Measurements from ENCODE around the gene SPEM3.
"Not testable (repeated sequence)": the region's sequence is repeated elsewhere in the genome, so short reads cannot be mapped to it uniquely, and the experiment has no call there.

SPEM3 gene

DNA sequence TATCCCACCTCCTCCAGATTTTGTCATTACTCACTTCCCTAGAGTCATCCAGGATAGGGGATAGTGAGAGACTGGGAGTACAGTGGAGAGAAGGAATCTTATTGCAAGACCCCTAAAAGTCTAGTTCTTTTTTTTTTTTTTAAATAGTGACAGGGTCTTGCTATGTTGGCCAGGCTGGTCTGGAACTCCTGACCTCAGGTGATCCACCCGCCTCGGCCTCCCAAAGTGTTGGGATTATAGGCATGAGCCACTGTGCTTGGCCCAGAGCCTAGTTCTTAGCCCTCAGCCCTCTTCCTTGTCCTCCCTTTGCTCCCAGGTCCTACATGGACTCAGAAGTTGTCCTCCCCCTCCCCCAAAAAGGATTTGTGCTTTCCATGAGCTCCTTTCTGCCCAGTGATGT, 13.5 kb downstream of the SPEM3 start:
- DNase-seq (ENCODE audit: low read depth), result no peak

DNA sequence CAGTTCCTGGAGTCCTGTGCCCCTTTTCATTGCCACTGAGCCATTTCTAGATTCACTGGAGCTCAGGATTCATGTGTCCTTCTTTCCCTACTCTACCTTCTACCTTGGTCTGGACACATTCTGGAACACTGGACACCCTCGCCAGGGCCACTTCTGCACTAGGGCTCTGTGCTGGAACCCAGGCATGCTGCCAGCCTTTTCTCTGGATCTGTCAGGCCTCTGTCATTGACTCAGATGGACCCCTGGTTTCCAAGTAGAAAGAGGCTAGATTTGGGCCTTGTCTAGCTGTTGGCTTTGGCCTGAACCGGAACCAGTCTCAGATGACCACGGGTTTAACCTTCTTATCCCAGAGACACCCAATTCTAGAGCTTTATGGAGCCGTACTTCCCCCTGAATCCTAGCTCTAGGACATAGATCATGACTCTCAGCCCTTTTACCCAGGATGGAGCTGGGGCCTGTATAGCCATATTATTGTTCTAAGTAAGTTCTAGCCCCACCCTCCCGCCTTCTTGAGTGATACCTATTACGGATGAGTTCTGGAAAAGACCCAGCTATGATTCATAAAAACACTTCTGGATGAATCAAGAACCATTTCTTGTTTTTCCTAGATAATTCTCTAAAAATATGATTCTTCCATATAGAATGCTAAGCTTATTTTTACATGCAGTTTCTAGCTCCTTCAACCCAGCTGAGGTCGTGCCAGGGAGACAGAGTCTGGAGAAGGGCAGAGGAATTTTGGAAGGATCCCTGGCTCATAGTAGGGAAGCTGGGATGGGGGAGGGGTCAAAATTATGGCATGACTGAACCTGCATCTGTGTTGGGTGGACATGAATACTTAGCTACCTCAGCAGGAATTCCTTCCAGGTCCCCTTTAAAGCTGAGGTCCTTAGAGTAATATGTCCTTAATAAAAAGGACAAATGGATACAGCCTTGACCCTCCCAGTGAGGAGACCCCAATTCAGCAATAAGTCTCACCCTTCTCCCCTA, 15.1 kb downstream of the SPEM3 start:
- DNase-seq (ENCODE audit: low read depth), result peak; percentile 70

DNA sequence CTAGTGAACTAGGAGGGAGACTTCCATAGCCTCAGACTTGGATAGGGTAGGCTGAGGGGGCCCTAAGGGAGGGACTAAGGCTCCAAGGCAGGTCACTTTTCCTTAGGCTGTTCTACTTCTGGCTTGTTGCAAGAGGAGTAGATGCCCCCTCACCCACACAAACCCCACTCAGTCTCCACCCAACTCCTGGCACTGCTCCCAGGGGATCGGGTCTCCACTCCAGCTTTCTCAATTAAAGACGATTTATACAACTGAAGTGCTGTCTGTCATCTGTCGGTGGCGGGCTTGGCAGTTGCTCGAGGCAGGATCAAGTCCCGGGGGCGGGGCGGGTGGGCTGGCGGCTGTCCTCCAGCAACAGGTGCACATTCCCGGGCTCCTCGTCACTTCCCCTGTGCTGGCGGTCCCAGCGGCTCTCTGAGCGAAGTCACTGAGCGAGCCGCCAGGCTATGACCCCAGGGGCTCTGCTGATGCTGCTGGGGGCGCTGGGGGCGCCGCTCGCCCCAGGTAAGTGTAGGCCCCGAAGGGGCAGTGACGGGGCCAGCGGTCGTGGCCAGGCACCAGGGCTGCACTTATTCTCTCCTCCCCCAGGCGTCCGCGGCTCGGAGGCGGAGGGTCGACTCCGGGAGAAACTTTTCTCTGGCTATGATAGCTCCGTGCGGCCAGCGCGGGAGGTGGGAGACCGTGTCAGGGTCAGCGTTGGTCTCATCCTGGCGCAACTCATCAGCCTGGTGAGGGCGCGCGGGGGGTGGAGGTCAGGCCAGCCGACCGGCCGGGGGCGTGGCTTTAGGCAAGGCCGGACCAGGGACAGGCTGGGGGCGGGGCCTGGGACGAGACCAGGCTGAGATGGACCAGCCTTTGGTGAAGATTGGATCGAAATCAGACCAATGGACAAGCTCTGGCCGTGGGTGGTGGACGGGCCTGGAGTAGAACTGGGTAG, 16.3 kb downstream of the SPEM3 start, which contains the start of gene CHRNB1:
Gene CHRNB1, plus strand, starts transcription at position 380 of the 937 bp plus-strand sequence. Its CDS starts 67 bp downstream, at position 447.
- DNase-seq (ENCODE audit: low read depth), result no peak

DNA sequence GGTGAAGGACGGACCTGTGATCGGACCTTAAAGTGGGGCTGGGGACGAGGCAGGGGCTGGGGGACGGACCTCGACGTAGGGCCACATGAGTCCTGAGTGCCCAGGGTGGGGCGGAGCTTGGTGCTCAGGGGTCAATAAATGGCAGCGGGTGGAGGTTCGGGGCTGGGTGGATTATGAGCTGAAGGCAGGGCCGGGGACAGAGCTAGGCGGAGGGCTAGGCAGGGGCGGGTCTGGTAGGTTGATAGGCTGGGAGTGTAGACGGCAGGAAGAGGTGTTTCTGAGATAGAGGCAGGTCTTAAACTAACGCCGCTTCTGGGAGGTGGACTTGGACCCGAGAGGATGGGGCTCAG, 16.9 kb downstream of the SPEM3 start:
- DNase-seq (ENCODE audit: low read depth), result no peak

DNA sequence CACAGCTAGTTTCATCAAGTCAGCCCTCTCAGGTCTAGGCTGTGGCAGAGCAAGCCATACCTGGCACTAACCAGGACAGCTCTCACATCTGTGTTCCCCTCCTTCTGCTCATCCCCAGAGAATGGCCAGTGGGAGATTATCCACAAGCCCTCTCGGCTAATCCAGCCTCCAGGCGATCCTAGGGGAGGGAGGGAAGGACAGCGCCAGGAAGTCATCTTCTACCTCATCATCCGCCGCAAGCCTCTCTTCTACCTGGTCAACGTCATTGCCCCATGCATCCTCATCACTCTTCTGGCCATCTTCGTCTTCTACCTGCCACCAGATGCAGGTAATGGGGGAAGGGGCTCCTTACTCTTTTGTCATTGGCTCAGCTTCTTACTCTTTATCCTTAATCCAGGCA, 19.8 kb downstream of the SPEM3 start:
- no peak for DNase-seq (ENCODE audit: low read depth)

DNA sequence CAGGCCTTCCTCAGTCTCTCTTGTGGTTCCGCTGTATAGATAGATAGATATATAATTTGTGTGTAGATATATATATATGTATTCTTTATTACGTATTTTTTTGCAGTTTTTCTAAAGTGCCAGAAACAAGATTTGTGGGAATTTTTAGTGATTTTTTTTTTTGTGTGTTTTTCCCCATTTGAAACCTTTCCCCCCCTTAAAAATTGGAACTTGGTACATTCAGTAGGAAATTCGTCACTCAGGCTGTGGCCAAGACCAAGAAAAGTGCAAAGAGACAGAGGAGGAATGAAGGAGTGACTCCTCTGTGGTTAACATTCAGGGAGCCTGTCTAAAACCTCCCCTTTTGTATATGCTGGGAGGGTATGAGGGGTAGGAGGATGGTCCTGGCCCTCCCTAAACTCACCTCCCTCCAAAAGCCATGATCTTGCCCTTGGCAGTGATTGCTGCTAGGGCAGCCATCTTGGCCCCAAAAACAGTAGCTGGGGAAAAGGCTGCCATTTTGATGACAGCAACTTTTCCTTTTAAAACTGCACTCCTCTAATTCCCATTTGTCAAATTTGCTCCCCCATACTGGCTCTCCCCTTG, 31.4 kb downstream of the SPEM3 start:
- DNase-seq (ENCODE audit: low read depth), result no peak

DNA sequence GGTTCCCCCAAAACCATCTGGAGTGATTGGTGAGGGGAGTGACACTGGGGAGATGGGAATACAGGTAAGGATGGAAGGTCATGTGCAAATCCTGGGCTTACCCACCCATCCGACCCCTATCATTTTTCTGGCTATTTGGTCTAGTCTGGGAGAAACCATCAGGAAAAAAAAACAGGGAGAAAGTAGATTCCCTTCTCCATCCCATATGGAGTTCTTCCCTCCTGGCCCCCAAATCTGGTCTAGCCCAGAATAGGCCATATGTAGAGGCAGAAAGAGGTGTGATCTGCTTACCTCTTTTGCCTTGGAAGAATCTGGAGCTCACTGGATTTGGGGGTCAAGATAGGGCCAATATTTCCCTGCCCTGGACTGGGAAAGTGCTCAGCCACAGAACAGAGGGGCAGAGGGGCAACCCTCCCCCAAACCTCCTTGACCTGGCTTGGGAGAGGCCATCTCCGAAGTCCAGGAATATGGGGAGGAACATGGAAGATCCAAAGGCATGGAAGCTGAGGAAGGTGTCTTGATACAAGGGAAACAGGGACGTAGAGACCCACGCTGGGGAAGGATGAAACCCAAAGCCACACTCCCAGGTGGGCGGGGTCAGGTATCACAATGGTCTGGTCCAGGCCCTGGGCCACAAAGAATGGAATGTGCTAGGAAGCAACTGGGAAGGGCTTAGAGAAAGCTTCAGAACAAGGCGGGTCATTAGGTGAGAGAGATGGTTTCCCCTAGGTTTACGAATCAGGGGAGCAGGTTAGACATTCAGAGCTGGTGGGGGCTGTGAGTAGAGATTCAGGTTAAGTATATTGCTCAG, 32.4 kb downstream of the SPEM3 start:
- DNase-seq (ENCODE audit: low read depth), result no peak

DNA sequence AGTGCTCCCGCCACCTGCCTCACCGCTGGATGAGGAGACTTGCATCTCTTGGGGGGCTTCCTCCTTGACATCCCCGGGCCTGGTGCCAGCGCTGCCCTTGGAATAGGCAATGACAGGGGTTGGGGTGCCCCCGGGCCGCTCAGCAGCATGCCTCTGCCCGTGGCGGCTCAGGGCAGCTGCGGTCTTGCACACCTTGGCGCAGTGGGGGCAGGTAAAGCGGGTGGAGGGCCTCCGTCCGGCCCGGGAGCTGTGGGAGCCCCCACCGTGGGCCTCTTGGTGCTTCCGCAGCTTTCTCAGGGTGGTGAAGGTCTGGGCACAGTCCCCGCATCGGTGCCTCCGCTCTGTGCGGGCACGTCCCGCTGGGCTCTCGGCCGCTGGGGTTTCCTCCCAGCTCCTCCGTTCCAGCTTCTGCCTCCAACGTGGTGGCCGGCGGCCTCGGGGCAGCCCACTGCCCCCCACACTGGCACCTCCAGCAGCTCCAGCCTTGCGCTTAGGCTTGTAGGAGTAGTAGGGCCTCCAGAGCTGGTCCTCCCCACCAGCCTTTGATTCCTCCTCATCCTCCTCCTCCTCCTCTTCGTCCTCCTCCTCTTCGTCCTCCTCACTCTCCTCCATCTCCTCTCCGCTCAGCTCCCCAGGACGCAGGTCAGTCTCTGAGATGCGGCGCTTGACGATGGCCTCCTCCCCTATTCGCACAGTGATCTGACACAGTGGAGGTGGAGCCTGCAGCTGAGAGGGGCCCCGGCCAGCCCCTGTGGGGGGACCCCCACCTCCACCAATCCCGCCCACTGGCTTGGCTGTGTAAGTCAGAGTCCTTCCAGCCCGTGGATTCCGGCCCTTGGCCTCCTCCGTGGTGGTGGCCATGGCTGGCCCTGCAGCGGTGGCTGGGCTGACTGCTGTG, 34.1 kb downstream of the SPEM3 start:
- no peak for DNase-seq (ENCODE audit: low read depth)

DNA sequence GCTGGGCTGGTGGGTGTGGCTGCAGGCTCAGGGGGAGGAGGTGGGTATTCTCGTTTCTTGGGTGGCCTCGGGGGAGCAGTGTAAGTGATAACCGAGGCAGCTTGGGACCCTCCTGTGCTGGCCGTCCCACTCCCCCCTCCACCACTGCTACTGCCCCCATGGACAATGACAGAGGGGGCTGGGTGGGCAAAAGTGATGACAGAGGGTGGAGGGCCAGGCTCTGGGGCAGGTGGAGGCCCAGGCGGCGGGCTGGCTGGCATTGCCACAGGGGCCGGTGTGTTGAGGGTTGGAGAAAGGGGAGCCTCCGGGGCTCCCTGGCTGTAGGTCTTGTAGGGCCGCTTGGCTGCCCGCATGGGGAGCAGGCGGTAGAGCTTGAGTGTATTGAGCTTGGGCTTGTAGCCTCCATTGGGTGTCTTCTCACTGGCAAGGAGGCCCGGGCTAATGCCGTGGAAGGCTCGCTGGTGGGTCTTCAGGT, 34.8 kb downstream of the SPEM3 start:
- DNase-seq (ENCODE audit: low read depth), result no peak

DNA sequence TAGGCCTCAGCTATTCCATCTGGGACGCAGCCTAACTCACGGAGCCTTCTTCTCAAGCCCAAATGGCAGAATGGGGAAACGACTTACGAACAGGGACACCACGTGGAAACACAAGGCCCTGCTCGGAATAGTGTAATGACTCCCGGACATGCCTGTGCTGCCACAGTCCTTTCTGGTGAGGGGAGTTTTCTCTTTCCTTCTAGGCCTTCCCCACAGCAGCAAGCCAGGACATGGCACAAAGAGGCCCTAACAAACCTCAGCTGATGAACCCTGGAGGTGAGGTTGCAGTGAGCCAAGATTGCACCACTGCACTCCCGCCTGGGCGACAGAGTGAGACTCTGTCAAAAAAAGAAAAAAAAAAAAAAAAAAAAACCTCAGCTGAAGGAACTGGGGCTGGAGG, 35.4 kb downstream of the SPEM3 start:
- no peak for DNase-seq (ENCODE audit: low read depth)

DNA sequence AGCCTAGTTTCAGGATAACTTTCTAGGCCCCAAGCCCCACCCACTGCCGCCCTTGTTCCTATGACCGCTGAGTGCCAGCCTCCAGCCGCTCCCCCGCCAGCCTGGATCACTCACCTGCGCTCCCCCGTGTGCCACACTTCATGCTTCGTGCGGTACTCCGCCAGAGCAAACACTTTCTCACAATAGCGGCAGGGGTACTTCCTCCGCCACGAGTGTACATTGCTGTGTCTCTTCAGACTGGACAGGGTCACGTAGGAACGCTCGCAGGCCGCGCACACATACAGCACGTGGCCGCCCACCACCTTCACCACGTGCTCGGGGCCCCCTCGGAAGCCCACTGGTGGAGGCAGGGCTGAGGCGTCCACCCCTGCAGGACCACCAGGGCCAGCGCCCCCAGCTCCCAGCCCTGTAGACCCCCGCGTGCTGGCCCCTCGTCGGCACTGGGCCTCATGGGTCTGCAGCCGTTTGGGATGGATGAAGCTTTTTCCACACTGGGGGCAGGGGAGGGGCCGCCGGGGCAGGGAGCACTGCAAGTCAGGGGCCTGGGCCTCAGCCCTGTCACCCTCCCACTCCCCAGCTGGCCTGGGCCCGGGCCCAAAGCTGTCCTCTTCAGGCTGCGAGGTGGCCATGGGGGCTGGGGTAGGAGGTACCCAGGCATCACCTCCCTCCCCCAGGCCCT, 37.1 kb downstream of the SPEM3 start:
- DNase-seq (ENCODE audit: low read depth), result no peak

DNA sequence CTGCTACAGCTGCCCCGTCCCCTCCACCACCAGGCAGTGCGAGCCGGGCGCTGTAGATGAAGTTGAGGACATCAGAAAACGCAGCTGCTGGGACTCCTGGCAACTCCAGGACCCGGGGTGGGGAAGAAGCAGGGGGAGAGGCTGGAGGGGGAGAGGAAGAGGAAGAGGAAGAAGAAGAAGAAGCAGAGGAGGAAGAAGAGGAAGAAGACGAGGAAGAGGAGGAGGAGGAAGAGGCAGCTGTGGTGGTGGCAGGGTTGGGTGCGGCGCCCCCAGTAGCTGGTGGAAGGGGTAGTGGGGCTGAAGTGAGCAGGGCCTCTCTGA, 37.6 kb downstream of the SPEM3 start:
- DNase-seq (ENCODE audit: low read depth), result no peak

DNA sequence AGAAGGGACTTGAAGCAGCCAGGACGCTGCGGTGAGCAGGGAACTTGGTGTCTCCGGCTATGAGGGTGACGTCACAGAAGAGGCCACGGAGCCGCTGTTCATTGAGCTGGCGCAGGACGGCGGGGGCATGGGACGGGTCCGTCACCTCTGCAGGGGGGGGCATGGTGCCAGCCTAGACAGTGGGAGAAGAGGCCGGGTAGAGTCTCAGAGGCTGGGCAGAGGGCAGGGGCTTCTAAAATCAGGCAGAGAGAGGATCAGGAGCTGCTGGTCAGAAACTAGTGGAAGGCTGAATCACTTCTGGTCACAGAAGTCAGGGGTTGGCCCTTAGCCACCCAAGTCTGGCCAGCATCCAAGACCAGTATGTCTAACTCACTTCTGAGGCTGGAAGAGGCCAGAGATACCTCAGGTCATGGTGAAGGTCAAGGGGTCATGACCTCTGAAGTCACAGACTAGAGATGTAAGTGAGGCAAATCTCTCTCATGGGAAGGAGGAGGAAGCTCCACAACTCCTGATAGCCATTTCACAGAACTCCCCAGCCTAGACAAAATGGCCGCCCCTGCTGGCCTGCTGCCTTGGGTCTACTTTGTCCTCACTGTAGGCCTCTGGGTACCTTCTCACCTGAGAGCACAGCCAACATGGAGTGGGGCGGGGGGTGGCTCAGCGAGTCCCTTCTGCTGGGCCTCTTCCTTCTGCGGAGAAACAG, 38.1 kb downstream of the SPEM3 start:
- peak; percentile 59 for DNase-seq (ENCODE audit: low read depth)

DNA sequence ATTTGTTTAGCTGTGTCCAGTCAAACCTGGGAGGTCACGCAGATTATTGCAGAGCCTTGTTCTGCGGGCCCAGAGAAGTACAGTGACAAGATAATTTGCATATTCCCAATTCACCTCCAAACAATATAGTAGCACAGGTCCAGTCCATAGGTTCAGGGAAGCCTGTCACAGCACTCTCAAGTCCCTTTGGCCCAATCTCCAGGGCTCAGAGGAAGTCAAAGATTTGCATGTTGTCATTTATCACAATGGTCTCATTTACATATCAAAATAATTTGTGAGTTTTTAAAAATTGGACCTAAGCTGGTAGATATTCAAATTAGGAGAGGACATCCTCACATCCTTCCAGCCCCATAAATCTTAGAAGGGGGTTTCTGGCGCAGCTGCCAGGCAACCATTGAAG, 38.8 kb downstream of the SPEM3 start:
- no peak for DNase-seq (ENCODE audit: low read depth)

DNA sequence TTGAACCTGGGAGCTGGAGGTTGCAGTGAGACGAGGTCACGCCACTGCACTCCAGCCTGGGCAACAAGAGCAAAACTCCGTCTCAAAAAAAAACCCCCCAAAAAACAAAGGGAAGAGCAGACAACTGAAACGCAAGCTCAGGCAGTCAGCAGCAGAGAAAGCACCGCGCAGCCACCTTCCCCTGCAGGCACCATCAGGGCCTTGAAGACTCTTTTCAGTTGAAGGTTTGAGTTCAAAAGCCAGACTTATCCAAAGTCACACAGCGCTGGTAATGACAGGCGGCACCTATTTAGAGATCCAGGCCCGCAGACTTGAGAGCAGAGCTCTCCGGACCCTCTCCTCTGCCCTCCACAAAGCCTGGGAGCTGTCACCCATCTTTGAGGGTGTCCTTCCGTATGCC, 39.6 kb downstream of the SPEM3 start:
- no peak for DNase-seq (ENCODE audit: low read depth)

DNA sequence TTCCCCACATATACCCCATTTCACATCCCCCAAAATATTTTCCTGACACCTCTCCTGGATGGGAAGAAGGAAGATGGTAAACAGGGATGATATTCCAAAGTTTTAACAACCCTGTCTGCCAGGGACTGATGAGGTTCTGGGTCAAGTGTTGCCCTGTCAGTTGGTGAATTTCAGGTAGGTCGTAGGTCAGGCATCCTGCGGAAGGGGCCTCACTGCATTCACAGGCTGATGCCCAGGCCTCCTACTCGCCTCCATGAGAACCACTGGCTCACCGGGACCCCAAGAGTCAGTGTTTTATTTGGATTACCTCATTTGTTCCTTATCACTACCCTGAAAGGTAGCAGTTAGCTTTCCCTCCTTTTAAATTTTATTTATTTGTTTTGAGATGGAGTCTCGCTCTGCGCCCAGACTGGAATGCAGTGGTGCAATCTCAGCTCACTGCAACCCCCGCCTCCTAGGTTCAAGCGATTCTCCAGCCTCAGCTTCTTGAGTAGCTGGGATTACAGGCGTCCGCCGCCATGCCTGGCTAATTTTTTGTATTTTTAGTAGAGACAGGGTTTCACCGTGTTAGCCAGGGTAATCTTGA, 40.2 kb downstream of the SPEM3 start:
- DNase-seq (ENCODE audit: low read depth), result no peak

DNA sequence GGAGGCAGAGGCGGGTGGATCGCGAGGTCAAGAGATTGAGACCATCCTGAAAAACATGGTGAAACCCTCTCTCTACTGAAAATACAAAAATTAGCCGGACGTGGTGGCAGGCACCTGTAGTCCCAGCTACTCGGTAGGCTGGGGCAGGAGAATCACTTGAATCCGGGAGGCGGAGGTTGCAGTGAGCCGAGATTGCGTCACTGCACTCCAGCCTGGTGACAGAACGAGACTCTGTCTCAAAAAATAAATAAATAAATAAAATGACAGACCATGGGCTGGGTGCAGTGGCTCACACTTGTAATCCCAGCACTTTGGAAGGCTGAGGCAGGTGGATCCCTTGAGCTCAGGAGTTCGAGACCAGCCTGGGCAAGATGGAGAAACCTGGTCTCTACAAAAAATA, 41.2 kb downstream of the SPEM3 start:
- not testable (repeated sequence) for DNase-seq (ENCODE audit: low read depth)

DNA sequence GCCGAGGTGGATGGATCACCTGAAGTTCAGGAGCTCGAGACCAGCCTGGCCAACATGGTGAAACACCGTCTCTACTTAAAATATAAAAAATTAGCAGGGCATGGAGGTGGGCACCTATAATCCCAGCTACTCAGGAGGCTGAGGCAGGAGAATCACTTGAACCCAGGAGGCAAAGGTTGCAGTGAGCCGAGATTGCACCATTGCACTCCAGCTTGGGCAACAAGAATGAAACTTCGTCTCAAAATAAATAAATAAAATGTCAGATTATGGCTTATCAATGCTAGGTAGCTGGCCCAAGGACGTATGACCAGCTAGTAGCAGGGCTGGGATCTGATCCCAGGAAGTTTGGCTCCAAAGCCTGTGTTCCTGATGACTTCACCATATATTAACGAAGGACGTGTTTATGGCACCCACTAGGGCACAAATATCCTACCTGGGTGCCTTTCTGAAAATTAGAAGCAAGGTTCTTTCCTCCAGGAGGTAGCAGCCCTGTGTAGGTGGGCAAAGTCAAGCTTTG, 41.9 kb downstream of the SPEM3 start:
- DNase-seq (ENCODE audit: low read depth), result not testable (repeated sequence)

DNA sequence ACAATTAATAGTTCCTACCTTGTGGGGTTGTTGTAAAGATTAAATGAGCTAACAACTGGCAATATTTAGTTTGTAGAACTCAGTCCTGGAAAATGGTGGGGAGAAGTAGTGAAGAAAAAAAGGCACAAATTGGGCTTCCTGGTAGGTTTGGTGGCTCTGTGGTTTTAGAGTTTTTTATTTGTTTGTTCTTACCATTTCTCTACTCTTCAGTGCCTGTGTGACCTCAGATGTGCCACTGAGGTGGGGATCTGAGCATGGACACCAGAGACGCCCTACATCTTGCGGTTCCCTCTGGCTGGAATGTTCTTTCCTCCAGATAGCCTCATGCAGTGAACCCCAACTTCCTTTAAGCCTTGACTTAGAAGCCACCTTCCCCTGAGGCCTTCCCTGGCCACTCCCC, 43.1 kb downstream of the SPEM3 start:
- no peak for DNase-seq (ENCODE audit: low read depth)

Measured in iris pigment epithelial cell (primary cell).